GM23338 (cell line): ENCODE results near the gene ASPHD2. TPM values are rescaled to one million over a fixed set of nuclear protein-coding genes. Genes with fewer than 3 reads are reported as not detected.

Experiments
- ATAC-seq: fragments of 200-7000 bp; cut with Tn5 transposase; 3 replicates; pipeline ENCODE4 v1.9.1; 2020
- DNase-seq: peaks from one replicate; pipeline ENCODE4 v3.0.0-alpha.2; 2015; ENCODE audit warnings: low spot score
- H2AFZ ChIP-seq: fragments of 200-600 bp; sonication (generic); 2 replicates; pipeline ENCODE4 v1.8.0; 2016; ENCODE audit warnings: antibody characterized with exemption, mild to moderate bottlenecking, moderate library complexity
- H3F3A ChIP-seq: fragments of 200-600 bp; sonication (generic); replicated peaks from 2 replicates; pipeline ENCODE4 v1.8.0; 2017; ENCODE audit warnings: antibody characterized with exemption, mixed run types, low read depth
- H3K27ac ChIP-seq: fragments of 200-600 bp; sonication (generic); 2 replicates; pipeline ENCODE4 v1.6.1; 2016; ENCODE audit warnings: low read depth
- H3K27me3 ChIP-seq: fragments of 200-600 bp; sonication (generic); 2 replicates; pipeline ENCODE4 v1.8.0; 2016; ENCODE audit warnings: mild to moderate bottlenecking, mixed run types, moderate library complexity; ENCODE audit not compliant: insufficient read depth
- H3K36me3 ChIP-seq: fragments of 200-600 bp; sonication (generic); 2 replicates; pipeline ENCODE4 v1.8.0; 2016; ENCODE audit warnings: mild to moderate bottlenecking; ENCODE audit not compliant: insufficient read depth
- H3K4me1 ChIP-seq: fragments of 200-600 bp; sonication (generic); 2 replicates; pipeline ENCODE4 v1.8.0; 2016; ENCODE audit warnings: mild to moderate bottlenecking, moderate library complexity; ENCODE audit not compliant: insufficient read depth
- H3K4me2 ChIP-seq: fragments of 200-600 bp; sonication (generic); 2 replicates; pipeline ENCODE4 v1.7.1; 2017; ENCODE audit warnings: mixed run types
- H3K4me3 ChIP-seq: fragments of 200-600 bp; sonication (generic); 2 replicates; pipeline ENCODE4 v1.6.1; 2016; ENCODE audit warnings: mixed run types
- H3K79me2 ChIP-seq: fragments of 200-600 bp; sonication (generic); replicated peaks from 2 replicates; pipeline ENCODE4 v1.8.0; 2017; ENCODE audit warnings: mild to moderate bottlenecking; ENCODE audit not compliant: insufficient read depth
- H3K9me2 ChIP-seq: fragments of 200-600 bp; sonication (generic); 2 replicates; pipeline ENCODE4 v1.8.0; 2017; ENCODE audit not compliant: insufficient read depth
- H4K20me1 ChIP-seq: fragments of 200-600 bp; sonication (generic); replicated peaks from 2 replicates; pipeline ENCODE4 v1.8.0; 2017; ENCODE audit warnings: mild to moderate bottlenecking; ENCODE audit not compliant: insufficient read depth
- H3K27ac Mint-ChIP-seq: 2 replicates; pipeline ENCODE4 v1.8.0; 2020; ENCODE audit warnings: inconsistent platforms, mild to moderate bottlenecking, moderate library complexity, mixed read lengths
- H3K27me3 Mint-ChIP-seq: 3 replicates; pipeline ENCODE4 v1.8.0; 2022; ENCODE audit warnings: low read depth, mild to moderate bottlenecking, moderate library complexity, mixed read lengths, inconsistent platforms; ENCODE audit not compliant: insufficient read depth, poor library complexity
- H3K36me3 Mint-ChIP-seq: 3 replicates; pipeline ENCODE4 v1.8.0; 2021; ENCODE audit warnings: low read depth, mild to moderate bottlenecking, inconsistent platforms, moderate library complexity, mixed read lengths
- H3K4me1 Mint-ChIP-seq: 3 replicates; pipeline ENCODE4 v1.8.0; 2020; ENCODE audit warnings: mild to moderate bottlenecking, inconsistent platforms, mixed read lengths
- H3K4me3 Mint-ChIP-seq: 3 replicates; pipeline ENCODE4 v1.8.0; 2021; ENCODE audit warnings: moderate library complexity, mild to moderate bottlenecking, inconsistent platforms, mixed read lengths
- H3K9me3 Mint-ChIP-seq: 3 replicates; pipeline ENCODE4 v1.8.0; 2020; ENCODE audit warnings: moderate library complexity, mild to moderate bottlenecking, inconsistent platforms, mixed read lengths
- CTCF ChIP-seq, 2 experiments: fragments of 200-600 bp in 1 of 2; sonication (generic) in 1 of 2; conservative IDR thresholded peaks; 2 replicates each; pipeline versions ENCODE4 v1.5.1 to v1.6.1; 2016 to 2017; ENCODE audit warnings: antibody characterized with exemption in 2 of 2, low read depth in 2 of 2, mild to moderate bottlenecking in 2 of 2, moderate library complexity in 1 of 2
- EZH2phosphoT487 ChIP-seq: fragments of 200-600 bp; sonication (generic); IDR thresholded peaks from one replicate; pipeline ENCODE4 v1.8.1; 2018; ENCODE audit warnings: antibody characterized with exemption; ENCODE audit not compliant: unreplicated experiment
- ZNF331 ChIP-seq: fragments of 250-450 bp; sonication (Bioruptor Pico); IDR thresholded peaks from 2 replicates; pipeline ENCODE4 v1.5.0; 2020; ENCODE audit warnings: low read depth, mild to moderate bottlenecking, moderate library complexity
- polyA plus RNA-seq: library from polyadenylated mRNA; unstranded; fragments of >200 nt; fragmentation: Nextera tagmentation; extraction: Ambion mirVana; gene quantifications from 2 replicates; pipeline ENCODE4 v1.2.1, GENCODE V29; 2016
- total RNA-seq: library from RNA; depleted of rRNA; stranded (reverse); fragments of >200 nt; shearing (Covaris generic); gene quantifications from 2 replicates; pipeline ENCODE4 v1.2.3, GENCODE V29; 2014
- TF ChIP-seq, protein P1 (sequence below): IDR thresholded peaks from one replicate; pipeline ENCODE4 v1.6.1; 2018; ENCODE audit warnings: antibody characterized with exemption; ENCODE audit not compliant: unreplicated experiment

ASPHD2 gene
- total and polyA plus RNA-seq, 2 experiments from 2014 or later = 6.0 to 9.3 TPM

DNA sequence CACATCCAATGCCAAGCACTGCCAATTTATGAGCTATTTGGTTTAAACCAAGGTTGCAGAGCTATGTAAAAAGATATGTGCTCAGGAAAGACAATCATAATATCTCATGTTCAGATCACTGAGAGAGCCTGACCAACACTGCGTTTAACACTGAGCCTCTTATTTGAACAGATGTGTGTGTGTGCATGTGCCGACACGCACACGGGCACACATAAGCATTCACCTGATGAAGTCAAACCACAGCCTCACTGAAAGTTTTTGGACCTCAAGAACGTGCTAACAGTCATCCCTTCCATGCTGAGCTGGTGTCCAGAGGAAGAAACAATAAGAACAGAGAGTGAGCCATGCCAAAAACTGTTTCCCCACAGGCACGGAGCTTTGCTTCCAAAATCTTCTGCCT is 31.1 kb downstream of the ASPHD2 start (continued):
- TF ChIP-seq CTCF (conservative IDR thresholded peaks at IDR 0.05; ENCODE audit: low read depth in 2 of 2) = no peak
- TF ChIP-seq ZNF331 (CRISPR knock-in tag) = no peak

- no peak for TF ChIP-seq EZH2phosphoT487
- TF ChIP-seq, protein P1, sequence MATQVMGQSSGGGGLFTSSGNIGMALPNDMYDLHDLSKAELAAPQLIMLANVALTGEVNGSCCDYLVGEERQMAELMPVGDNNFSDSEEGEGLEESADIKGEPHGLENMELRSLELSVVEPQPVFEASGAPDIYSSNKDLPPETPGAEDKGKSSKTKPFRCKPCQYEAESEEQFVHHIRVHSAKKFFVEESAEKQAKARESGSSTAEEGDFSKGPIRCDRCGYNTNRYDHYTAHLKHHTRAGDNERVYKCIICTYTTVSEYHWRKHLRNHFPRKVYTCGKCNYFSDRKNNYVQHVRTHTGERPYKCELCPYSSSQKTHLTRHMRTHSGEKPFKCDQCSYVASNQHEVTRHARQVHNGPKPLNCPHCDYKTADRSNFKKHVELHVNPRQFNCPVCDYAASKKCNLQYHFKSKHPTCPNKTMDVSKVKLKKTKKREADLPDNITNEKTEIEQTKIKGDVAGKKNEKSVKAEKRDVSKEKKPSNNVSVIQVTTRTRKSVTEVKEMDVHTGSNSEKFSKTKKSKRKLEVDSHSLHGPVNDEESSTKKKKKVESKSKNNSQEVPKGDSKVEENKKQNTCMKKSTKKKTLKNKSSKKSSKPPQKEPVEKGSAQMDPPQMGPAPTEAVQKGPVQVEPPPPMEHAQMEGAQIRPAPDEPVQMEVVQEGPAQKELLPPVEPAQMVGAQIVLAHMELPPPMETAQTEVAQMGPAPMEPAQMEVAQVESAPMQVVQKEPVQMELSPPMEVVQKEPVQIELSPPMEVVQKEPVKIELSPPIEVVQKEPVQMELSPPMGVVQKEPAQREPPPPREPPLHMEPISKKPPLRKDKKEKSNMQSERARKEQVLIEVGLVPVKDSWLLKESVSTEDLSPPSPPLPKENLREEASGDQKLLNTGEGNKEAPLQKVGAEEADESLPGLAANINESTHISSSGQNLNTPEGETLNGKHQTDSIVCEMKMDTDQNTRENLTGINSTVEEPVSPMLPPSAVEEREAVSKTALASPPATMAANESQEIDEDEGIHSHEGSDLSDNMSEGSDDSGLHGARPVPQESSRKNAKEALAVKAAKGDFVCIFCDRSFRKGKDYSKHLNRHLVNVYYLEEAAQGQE = no peak
- no peak for TF ChIP-seq ZNF331 (CRISPR knock-in tag)
- peak; percentile 75 to 81 for TF ChIP-seq CTCF (conservative IDR thresholded peaks at IDR 0.05; ENCODE audit: low read depth in 2 of 2)
- Histone ChIP-seq H3K27me3 (no peaks in the 10 kb centered on the region), H3K27ac (no peak overlapping the region), H4K20me1 (no peaks in the 10 kb centered on the region; the same call in none of the 2 replicates), H3K4me2 (no peak overlapping the region), H3K36me3 (peaks cover 16% of the 10 kb centered on the region), H3K79me2 (peaks cover 15% of the 10 kb centered on the region; the same call in 1 of the 2 replicates), H2AFZ (no peak overlapping the region), H3F3A (peaks cover 11% of the 10 kb centered on the region; the same call in 1 of the 2 replicates), H3K9me2 (no peaks in the 10 kb centered on the region), H3K4me3 (no peak overlapping the region), H3K4me1 (no peaks in the 10 kb centered on the region)
- no peaks in the 10 kb centered on the region for H3K9me3 Mint-ChIP-seq
- peaks cover 3% of the 10 kb centered on the region for H3K27me3 Mint-ChIP-seq
- peaks cover 6% of the 10 kb centered on the region; the same call in 2 of the 3 replicates for H3K4me1 Mint-ChIP-seq
- DNase-seq (peak; percentile 94), ATAC-seq (peak; percentile 100)
- H3K36me3 Mint-ChIP-seq = peaks cover 53% of the 10 kb centered on the region
- H3K4me3 Mint-ChIP-seq = no peak overlapping the region
- H3K27ac Mint-ChIP-seq = 0 out of 2 replicates have a peak overlapping the region, but pooled peaks have one; percentile 65
These were observed 32.2 kb downstream of the ASPHD2 start for GRCh38 chr22:26461188-26461810.
